ENCODE results near the gene P2RY14.

The P2RY14 gene

DNA sequence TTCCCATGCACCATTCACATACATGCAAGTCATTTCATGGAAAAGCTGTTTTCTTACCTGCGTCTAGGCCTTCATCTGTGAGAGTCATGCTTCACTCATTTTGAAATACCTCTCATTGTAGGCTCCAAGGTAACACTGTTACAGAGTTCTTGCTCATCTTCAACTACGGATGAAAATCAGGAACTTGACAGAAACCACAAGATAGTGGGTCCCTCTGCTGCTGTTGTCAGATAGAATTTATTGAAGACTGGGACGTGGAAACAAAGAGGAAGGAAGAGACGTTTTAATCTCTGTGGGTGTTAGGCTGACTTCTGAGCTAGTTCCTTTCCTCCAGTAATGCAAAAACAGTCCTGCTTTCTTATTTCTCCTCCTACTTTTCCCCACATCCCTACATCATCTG is at the start of gene P2RY14:
Gene P2RY14, minus strand, starts transcription at position 313 of the 400 bp plus-strand sequence. CDS start 64,226 bp downstream, outside the sequence.
- DNase-seq: no peak

DNA sequence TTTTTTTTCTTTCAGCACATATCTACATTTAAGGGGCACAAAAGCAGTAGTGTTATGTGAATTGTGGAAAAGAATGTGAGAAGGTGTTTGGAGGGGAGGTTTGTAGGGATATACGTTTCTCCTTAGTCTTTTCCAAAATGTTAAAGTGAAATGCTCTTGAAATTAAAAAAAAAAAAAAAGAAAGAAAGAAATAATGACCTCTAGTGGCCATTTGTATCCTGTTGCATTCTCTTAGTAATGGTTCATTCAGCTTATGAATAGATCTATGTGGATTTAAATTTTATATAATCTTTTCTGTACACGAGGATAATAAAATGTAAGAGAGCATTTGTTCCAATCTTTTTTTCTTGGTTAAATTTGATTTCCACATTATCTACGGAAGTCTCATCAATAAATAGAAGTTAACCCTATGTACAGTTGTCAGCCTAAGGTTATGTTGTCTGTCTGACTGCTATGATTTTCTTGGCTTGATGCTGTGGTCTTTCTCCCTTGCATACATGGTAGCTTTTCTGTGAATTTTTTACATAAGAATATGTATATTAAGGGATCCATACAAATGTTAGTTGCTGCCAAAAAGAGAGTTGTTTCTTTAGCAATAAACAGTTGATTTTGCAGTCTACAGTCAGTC is 49.3 kb upstream of the P2RY14 start:
- no peak for DNase-seq

DNA sequence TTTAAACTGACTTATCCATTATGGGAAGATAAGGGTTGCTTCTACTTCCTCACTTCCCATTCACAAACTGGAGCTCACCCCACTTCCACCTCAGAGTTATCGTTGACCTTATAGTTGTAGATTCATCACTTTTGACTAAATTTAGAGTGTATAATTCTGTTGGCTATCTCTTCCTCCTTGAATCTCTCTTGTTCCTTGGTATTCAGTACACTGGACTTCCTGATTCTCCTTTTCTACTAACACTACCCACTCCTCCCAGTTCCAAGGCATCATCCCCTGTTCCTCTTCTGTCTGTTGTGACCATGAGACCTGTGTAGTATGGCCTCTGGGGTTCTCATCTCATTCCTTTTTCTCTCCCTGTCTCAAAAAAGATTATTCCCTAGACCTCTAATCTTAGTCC is 44.2 kb upstream of the P2RY14 start:
- DNase-seq: no peak

GRCh38 chr3:151321526-151321925 is 43.2 kb upstream of the P2RY14 start:
- DNase-seq: no peak

DNA sequence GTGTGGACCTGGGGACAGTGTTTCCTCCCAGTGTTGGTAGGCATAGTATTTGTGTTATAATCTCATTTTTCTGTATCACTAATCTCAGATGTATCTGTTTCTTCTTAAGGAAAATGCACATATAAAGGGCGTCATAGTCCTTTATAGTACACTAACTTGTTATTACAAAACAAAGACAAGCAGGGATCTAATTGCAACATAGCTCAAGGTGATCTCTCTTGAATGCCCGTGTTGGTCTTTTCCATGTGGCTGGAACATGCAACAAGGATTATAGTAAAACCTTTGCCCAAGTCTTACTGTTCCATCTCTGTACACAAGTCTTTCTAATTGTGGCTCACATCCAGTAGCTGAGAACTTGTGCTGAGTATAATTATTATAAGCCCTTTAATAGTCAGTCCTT is 41.8 kb upstream of the P2RY14 start:
- no peak for DNase-seq

GRCh38 chr3:151319628-151320027 is 41.3 kb upstream of the P2RY14 start:
- DNase-seq: no peak

- no peak for DNase-seq
Observed at GRCh38 chr3:151318991-151319390, 40.6 kb upstream of the P2RY14 start.

DNA sequence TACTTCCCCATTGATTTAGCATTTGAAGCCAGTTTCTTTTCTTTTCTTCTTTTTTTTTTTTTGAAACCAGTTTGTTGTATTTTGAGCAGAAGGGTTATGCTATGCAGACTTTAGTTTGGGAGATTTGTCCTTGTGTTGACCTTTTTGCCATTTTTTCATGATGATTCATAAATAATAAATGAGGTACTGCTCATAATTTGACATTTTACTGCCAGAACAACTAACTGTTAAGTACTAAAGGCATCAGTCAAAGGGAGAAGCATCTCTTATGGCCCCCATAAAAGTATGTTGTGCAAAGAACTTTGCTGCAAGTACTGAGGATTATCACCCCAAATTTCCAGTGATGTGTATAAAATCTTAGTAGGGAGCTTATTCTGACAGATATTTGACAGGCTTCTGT is 40.0 kb upstream of the P2RY14 start:
- no peak for DNase-seq

- no peak for DNase-seq
Observed at GRCh38 chr3:151316267-151316991, 38.1 kb upstream of the P2RY14 start, which contains the start of gene GPR87. TSS of gene GPR87 (minus strand) at chr3:151316820. CDS start at chr3:151300100, 16,720 bp downstream.

DNA sequence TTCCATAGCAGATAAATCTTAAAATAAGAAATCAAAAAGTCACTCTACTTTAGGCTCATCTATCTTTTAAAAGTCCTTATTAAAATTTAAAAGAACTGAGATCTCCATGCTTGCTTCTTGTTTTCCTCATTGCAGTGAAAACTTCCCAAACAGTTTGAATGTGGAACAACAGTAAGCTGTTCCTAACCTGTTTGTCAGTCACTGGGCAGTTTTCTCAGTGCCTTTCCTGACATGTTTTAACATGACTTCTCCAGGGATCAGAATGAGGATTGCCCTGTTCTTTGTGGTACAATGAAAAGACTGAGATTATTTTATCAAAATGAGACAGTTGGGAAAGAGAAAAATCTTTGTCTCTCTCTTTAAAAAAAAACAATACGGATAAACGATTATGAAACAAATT is 37.5 kb upstream of the P2RY14 start:
- DNase-seq: no peak

- DNase-seq: no peak
Observed at GRCh38 chr3:151315136-151315535, 36.8 kb upstream of the P2RY14 start.

GRCh38 chr3:151314593-151314992 is 36.3 kb upstream of the P2RY14 start:
- DNase-seq: no peak

DNA sequence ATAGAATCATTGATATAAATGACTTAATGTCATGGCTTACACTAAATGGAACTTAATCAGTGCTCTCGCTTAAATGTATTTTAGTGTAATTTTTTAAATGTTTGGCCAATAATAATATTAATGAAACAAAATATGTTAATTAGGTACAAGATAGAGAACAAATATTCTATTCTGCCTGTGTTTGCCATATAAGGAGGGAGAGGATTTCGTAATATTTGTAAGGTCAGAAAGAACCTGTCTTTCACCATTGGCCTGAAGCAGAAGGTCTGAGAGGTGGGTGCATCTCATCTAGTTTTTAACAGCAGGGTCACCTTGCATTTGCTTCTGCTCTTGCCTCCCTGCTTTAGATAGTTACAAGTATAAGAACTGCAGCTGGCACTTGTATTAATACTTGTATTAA is 35.8 kb upstream of the P2RY14 start:
- DNase-seq: no peak

DNA sequence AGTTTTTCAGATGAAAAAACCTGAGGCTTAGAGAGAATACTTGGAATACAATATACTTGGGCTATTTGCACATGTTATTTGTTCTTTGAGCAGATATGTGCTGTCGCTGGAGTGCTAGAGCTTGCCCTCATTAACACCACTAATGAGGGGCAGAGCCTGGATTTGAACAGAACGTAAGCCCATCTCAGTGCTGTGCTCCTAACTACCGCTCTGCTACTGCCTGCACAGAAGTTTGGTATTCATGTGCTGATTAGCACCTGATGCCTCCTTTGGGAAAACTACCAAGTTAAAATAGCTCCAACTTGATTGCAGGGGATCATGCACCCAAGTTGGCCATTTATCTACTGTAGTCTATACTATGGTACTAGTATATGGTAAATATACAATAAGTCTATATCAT is 34.6 kb upstream of the P2RY14 start:
- DNase-seq: no peak

DNA sequence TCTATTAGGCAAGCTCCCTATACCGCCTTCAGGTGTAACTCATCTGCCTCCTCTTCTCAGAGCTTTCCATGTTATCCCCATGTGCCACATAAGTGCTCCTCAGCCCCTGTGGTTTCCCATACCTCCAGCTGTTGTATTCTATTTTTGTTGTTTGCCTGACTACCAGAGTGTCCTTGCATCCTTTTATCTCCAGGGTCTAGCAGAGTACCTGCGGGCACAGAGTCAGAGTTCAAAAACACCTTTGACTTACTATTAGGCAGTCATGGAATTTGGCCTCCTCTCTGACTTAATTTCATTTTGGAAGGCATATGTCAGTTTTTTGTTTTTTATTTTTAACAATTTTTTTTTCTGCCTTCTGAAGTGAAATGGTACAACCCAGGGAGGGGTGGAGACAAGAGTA is 31.2 kb upstream of the P2RY14 start:
- no peak for DNase-seq

DNA sequence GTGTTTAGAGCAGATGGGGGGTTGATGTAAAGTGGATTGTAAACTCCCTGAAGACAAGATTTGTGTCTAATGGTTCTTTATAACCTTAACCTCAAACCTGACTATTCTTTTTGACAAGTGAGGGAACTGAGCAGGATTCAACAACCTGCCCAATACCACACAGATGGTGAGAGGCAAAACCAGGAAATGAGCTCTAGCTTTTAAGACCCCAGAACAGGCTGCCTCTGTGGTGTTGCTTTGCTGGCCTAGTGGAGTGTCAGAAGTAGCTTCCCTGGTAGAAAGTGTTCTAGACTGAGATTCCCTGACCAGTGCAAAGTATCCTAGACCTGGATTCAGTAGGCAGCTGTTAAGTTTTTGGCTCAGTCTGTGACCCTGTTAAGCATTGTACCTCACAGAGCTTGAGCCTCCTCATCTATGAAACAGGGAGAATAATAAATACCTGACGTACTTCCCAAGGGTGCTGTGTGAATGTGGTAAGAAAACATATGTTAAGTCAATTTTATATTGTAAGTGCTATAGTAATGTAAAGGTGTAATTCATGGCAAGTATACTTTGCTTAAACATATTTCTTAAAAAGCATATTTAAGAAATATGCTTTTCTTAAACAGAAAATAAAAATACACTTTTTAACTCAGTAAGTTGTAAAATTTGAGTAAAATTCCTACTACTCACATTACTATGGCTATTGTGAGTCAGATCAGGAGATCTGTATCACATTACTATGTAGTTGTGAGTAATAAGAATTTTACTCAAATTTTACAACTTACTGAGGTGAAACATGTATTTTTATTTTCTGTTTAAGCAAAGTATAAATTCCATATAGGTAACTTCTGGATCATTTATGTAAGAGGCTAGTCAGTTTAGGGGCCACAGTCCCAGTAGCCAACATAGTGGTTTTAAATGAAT is 29.5 kb upstream of the P2RY14 start:
- DNase-seq: no peak

GRCh38 chr3:151307131-151307530 is 28.8 kb upstream of the P2RY14 start:
- DNase-seq: no peak

- no peak for DNase-seq
Observed at GRCh38 chr3:151306168-151306810, 27.9 kb upstream of the P2RY14 start.

- no peak for DNase-seq
Observed at GRCh38 chr3:151305775-151306151, 27.4 kb upstream of the P2RY14 start.

DNA sequence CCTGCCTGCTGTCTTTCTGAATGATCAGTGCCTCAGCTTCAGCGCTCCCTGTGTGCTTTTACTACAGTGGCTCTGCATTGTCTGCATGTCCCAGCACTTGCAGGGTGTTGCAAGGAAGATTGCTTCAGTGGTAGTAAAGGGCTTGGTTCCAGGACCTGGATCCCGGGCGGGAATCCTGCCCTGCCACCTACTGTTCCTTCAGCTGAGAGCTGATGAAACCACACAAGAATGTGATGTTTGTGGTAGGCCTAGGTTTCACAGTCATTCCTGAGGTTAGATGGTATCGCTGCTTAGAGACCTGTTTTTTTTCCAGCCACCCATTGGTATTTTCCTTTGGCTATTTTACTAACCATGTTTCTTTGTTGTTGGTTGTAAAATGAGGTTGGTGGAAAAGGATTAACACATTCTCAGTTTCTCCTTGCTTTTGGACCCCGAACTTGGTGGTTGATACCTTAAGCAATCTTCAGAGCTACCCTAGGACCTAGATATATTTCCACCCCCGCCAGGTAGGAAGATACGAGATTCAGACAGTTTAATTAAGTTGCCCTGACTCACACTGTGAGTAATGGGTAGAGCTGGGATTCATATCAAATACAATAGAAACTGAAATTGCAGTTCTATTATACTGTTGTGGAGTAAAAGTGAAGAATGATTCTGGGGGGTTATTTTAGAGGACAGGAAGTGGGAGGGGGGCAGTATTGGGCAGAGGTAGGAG is 26.9 kb upstream of the P2RY14 start:
- no peak for DNase-seq

GRCh38 chr3:151303751-151304150 is 25.4 kb upstream of the P2RY14 start:
- DNase-seq: no peak

DNA sequence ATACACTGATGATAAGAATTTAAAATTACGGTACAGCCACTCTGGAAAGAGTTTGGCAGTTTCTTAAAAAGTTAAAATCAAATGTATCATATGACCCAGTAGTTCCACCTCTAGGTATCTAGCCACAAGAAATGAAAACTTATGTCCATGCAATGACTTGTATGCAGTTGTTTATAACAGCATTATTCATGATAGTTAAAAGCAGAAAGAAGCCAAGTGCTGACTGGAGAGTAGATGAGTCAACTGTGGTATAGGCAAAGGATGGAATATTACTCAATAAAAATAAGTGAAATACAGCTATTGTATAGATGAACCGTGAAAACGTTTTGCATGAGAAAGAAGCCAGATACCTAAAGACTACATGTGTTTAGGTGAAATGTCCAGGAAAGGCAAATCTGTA is 23.4 kb upstream of the P2RY14 start:
- no peak for DNase-seq

GRCh38 chr3:151300539-151300938 is 22.2 kb upstream of the P2RY14 start:
- DNase-seq: no peak
